Measurements from ENCODE around the gene THEMIS2. TPM values are rescaled to one million over a fixed set of nuclear protein-coding genes. Genes with fewer than 3 reads are reported as not detected.

THEMIS2 gene
- total RNA-seq, 1 donor from 2014 or later, result 6.3 TPM

DNA sequence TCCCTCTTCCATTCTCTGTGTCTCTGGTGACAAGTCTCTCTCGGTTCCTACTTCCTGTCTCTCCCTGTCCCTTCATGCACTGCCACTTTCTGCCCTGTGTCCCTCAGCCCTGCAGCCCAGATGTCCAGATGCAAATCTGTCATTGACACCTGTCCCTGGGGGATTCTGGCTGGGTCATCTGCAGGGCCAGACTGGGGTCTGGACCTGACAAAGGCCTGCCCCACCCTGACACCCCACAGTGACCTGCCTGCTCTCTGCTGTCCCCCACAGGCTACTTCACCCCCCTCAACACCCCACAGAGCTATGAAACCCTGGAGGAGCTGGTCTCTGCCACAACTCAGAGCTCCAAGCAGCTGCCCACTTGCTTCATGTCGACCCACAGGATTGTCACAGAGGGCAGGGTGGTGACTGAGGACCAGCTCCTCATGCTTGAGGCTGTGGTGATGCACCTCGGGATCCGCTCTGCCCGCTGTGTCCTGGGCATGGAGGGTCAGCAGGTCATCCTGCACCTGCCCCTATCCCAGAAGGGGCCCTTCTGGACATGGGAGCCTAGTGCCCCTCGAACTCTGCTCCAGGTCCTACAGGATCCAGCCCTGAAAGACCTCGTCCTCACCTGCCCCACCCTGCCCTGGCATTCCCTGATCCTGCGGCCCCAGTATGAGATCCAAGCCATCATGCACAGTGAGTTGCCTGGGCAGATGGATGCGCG is 7.2 kb downstream of the THEMIS2 start:
- ATAC-seq (no peak), DNase-seq (ENCODE audit: missing footprints) (no peak)
- intact Hi-C loops (cut with DNase I), result no loop called here

DNA sequence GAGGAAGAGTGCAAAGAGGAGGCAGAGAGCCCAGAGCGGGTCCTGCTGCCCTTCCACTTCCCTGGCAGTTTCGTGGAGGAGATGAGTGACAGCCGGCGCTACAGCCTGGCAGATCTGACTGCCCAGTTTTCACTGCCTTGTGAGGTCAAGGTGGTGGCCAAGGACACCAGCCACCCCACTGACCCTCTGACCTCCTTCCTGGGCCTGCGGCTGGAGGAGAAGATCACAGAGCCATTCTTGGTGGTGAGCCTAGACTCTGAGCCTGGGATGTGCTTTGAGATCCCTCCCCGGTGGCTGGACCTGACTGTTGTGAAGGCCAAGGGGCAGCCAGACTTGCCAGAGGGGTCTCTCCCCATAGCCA is 10.2 kb downstream of the THEMIS2 start:
- DNase-seq (ENCODE audit: missing footprints), result no peak
- intact Hi-C loops (cut with DNase I), result no loop called here
- ATAC-seq, result no peak

DNA sequence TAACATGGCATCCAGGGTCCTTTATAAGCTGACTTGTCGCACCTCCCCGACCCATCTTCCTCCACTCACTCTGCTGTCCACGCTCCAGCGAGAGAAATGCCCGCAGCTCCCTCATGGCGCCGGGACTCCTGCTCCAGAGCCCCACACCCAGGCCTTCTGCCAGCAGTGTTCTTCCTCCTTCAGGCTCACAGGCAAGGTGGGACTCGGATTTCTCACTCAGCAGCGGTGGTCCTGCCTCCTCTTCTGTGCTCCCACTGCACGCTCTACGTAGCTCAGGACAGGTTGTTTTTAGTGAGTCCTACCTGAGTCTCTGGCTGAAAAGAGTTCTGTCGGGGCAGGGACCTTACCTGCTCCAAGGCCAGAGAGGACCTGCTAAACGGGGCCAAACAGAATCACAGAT is 11.2 kb downstream of the THEMIS2 start:
- DNase-seq (ENCODE audit: missing footprints) (no peak), ATAC-seq (no peak)
- intact Hi-C loops (cut with DNase I), result no loop called here

DNA sequence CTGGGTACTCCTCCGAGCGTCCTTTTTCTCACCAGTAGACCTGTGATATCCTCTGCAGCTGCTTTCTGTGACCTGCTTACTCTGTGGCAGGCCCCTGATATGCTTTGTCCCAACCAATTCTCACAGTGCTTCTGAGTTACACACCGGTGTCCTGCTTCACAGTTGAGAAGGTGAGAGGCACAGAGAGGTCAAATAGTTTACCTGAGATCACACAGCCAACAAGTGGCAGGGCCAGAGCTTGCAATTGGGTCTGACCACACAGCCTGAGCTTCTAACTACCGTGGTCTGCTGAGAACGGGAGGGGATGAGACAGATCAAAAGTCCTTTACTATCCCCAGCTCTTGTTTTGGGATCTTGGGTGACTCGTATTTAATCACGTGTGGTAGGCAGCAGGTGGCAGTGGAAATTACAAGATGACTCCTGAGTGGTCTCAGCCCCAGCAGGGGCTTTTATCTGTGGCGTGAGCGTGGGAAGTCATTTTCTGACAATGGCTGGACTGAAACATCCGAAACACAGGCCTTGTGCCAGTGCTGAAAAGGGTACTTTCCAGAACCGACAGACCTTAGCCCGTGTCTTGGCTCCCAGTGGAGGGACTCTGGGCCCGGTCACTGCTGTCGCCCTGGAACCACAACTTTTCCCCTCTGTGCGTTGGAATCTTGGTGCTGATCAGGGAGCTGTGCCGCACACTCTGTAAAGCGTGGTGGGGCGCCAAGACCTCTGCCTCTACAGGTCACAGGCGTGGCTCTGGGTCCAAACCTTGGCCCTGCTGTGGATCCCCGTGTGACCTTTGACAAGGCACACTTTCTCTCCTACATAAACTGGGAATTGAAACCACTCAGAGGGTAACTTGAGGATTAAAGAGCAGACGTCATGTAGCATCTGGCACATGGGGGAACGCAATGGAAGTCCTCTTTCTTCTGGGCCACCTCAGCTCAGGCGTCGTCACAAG is 11.9 kb downstream of the THEMIS2 start:
- intact Hi-C loops (cut with DNase I), result no loop called here
- ATAC-seq, result peak; percentile 22
- no peak for DNase-seq (ENCODE audit: missing footprints)

DNA sequence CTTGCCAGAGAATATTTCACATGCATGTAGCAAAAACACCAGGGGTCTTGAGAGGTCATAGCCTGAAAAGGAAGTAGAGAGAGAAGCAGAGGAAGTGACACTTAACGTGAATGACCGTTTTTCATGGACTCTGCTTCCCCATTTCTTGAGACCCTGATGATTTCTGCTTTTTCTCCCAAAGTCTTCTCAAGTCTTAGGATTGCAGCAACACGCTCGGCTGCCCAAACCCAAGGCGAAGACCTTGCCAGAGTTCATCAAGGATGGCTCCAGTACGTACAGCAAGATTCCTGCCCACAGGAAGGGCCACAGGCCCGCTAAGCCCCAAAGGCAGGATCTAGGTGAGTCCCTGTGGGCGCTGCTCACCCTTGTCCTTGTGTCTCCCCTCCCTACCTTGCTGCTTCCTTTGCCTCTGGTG is 12.8 kb downstream of the THEMIS2 start:
- ATAC-seq, result peak; percentile 47
- peak; percentile 74 for DNase-seq (ENCODE audit: missing footprints)
- intact Hi-C loops (cut with DNase I), result no loop called here

DNA sequence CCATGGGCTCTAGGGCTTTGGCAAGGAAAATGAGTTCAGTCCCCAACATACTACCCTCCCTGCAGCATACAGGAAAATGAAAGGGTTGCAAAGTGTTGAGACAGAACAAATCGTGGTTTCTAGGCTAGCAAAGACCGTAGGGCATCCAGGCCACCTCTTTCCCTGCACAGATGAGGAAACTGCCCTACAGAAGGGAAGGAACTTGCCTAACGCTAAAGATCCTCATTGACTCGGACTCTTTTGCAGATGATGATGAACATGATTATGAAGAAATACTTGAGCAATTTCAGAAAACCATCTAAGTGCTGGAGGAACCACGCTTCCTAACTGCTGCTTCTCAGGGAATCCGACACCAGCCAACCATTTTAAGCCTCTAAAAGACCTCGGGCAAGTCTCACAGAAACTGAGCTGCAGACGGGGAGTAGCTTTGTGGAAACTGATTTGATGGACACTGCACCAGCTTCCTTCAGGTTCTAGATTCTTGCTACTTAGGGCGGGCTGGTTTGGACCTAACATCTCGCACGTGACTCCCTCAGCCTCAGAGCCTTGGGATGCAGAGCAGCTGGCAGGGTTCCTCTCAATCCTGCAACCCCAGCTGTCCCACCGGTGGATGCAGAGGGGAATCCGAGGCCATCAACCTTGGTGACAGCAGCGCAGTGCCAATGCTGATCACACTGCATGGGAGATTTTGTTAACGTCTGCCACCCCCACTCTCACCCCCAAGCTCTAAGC is 13.4 kb downstream of the THEMIS2 start:
- intact Hi-C loops (cut with DNase I), result no loop called here
- ATAC-seq (peak; percentile 59), DNase-seq (ENCODE audit: missing footprints) (no peak)

DNA sequence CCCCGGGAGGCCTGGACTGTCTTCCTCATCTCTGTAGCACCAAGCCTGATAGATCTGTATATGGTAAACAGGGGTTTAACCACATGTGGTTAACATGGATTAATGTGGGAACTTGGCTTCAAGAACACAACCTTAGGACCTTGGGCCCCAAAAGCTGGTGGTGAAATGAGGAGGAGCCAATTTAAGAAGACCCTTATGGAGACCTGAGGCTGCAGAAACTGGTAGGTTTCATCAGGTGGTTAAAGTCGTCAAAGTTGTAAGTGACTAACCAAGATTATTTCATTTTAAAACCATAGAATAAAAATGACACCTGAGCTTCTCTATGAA is 14.0 kb downstream of the THEMIS2 start:
- DNase-seq (ENCODE audit: missing footprints), result no peak
- intact Hi-C loops (cut with DNase I), result no loop called here
- ATAC-seq, result no peak

DNA sequence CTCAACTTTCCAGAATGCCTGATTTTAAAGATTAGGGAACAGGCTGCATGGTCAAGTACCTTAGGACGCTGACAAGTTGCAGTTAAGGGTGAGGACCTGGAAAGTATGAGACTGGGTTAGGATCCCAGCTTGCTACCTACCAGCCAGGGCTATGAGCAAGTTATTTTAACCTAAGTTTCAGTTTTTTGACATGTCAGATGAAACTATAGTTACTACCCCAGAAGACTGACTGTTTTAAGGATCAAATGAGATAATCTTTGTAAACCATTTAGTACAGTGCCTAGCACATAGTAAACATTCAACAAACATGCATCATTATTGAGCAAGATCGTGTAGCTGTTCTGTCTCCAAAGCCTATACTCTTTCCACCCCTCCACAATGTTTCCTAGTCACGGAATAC is 14.4 kb downstream of the THEMIS2 start:
- intact Hi-C loops (cut with DNase I), result no loop called here
- DNase-seq (ENCODE audit: missing footprints), result no peak
- ATAC-seq, result no peak

DNA sequence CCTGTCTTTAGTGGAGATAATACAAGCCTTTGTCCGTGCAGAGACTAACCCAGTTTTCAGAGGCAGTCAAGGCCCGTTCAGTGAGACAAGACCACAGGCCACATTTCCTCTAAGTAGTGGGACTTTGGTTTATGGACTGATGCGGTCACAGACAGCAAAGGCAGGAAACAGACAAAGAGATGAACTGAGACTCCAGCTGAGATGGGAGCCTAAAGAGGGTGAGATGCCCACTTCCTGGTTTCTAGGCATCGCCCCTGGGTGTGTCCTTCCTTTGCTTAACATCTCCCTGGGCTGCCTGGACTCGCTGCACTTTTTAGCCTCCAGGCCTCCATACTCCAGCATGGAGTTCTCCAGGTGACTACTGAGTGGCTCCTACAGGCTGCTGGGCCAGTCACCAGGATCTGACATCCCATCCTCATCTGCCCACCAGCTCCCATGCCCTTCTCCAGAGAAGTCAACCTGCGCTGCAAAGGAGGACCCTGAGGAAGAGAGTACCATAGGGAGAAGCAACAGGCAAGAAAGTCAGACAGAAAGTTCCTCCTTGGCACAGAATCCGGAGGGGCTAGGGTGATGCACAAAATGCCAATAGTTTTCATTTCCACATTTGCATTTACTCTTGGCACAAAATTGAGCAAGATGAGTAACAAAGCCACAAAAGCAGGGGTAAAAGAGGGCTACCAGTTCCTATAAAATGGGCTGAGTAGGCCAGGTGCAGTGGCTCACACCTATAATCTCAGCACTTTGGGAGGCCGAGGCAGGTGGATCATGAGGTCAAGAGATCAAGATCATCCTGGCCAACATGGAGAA is 15.1 kb downstream of the THEMIS2 start:
- intact Hi-C loops (cut with DNase I), result no loop called here
- no peak for DNase-seq (ENCODE audit: missing footprints)
- no peak for ATAC-seq

DNA sequence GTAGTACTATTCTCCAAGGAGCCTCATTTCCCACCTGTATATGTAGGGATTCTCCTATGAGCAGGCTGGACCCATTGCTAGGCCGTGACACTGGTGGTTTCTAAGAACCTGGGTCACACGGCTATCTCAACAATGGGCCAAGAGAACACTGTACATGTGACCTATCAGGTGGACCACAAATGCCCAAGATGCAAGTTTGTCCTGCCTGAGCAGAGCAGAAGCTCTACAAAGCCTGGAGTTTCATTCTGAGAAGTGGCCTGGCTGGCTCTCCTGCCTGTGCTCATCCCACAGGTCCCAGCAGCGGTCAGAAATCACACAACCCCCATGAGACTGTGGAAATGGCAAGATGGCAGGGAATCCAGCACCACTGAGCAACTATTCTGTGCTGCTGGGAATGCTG is 17.2 kb downstream of the THEMIS2 start:
- ATAC-seq (no peak), DNase-seq (ENCODE audit: missing footprints) (no peak)
- intact Hi-C loops (cut with DNase I), result no loop called here

DNA sequence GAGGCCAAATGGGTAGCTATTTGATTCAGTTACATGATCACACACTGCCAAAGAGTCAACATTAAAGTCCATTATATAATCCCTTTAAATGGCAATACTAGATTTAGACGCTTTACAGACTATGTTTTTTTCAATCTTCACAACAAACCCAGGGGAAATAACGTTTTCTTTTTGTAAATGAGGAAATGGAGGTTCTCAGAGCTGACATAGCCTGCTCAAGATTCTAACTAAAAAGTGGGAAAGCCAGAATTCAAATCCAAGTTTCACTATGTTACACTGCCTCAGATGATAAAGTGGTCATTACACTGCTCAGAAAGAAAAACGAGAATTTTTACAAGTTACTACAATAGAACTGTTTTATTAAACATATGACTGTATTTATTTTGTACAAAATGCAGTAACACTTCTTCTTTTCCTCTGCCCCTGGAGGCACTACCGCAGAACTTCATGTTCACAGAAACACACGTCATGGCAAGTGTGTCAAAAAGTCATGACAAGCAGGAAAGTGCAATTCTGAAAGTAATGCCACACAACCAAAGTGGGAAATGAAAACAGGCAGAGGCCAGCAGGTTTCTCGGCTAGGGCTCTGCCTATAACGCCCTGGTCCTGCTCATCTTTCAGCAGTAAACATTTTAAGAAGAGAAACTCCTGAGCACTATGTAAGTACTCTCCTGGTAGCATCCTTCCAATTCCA is 19.0 kb downstream of the THEMIS2 start:
- peak; percentile 45 for ATAC-seq
- DNase-seq (ENCODE audit: missing footprints), result no peak
- intact Hi-C loops (cut with DNase I), result no loop called here

DNA sequence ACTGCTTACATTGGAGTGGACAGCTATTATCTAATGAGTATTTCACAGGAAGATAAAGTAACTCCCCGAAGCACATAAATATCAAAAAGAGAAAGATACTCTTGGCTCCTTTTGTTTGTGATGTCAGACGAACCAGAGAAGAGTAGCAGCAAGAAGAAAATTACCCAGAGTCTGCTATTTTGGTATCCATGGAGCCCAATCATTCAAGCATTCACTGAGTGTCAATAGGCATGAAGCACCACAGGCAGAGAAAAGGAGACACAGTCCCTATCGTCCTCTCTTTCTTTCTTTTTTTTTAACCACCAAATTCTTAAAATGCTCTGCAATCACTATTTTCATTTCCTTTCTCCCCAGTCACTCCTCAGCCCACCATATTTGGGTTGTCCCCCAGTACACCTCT is 22.2 kb downstream of the THEMIS2 start:
- ATAC-seq (no peak), DNase-seq (ENCODE audit: missing footprints) (no peak)
- intact Hi-C loops (cut with DNase I), result no loop called here

DNA sequence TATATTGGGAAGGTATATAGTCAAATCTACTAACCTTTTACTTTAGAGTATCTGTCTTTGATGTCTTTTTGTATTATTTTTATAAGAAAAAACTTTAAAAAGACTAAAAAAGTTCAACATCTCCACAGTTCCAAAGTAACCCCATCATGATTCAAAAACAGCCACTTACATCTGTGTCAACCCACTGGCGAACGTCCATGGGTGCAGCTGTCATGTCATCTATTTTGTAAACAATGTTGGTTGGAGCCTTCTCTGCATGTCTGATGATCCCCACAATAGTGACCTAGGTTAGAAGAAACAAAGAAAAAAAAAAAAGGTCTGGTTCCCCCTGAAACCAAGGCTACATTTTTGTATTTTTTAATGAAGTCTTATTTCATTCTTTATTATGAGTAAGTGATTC is 34.4 kb downstream of the THEMIS2 start:
- intact Hi-C loops (cut with DNase I), result no loop called here
- no peak for ATAC-seq
- DNase-seq (ENCODE audit: missing footprints), result no peak

DNA sequence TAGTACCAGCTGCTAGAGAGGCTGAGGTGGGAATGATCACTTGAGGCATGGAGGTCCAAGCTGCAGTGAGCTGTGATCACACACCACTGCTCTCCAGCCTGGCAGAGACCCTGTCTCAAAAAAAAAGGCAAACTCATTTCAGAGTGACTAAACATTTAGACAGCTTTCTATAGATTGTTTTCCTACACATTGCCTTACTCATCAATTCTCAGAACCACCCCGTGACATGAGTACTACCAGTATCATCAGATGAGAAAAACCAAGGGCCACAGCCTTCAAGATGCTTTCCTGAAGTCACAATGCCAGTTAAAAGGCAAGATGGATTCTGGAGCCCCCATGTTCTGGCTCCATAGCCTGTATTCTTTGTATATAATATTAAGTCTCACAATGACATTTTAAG is 40.1 kb downstream of the THEMIS2 start:
- ATAC-seq (no peak), DNase-seq (ENCODE audit: missing footprints) (no peak)
- intact Hi-C loops (cut with DNase I), result no loop called here

DNA sequence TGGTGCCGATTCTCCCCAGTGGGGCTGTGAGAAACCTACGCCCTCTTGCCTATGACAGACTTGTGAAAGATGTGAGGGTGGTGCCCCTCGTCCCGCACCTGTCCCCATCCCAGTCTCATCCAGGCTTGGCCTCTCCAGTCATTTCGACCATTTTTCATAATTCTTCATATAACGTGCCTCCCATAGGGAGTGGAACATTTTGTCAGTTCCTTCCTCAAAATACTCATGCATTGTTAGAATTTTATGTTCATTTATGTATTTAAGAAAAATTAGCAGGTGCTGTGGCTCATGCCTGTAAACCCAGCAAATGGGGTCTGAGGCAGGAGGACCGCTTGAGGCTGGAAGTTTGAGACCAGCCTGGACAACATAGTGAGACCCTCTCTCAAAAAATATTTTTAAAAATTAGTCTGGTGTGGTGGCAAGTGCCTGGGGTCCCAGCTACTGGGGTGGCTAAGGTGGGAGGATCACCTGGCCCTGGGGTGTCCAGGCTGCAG is 42.8 kb downstream of the THEMIS2 start:
- DNase-seq (ENCODE audit: missing footprints) (no peak), ATAC-seq (no peak)
- intact Hi-C loops (cut with DNase I), result no loop called here

DNA sequence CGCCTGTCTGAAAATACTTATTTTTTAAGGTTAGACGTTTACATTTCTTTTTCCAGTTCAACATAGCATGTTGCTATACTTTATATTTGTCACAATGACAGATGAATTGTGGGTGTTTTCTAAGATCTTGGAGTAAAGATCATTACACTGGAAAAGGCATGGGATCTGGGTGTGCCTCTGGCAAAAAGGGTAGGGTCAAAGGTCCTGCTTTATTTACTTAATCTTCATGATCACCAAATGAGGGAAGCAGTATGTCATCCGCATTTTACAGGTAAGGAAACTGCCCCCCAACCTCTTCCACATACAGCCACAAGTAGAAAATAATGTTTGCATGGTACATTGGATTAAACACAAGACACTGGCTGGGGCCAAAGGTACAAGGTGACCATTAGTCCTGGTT is 49.9 kb downstream of the THEMIS2 start:
- intact Hi-C loops (cut with DNase I), result no loop called here
- DNase-seq (ENCODE audit: missing footprints), result no peak
- ATAC-seq, result no peak

DNA sequence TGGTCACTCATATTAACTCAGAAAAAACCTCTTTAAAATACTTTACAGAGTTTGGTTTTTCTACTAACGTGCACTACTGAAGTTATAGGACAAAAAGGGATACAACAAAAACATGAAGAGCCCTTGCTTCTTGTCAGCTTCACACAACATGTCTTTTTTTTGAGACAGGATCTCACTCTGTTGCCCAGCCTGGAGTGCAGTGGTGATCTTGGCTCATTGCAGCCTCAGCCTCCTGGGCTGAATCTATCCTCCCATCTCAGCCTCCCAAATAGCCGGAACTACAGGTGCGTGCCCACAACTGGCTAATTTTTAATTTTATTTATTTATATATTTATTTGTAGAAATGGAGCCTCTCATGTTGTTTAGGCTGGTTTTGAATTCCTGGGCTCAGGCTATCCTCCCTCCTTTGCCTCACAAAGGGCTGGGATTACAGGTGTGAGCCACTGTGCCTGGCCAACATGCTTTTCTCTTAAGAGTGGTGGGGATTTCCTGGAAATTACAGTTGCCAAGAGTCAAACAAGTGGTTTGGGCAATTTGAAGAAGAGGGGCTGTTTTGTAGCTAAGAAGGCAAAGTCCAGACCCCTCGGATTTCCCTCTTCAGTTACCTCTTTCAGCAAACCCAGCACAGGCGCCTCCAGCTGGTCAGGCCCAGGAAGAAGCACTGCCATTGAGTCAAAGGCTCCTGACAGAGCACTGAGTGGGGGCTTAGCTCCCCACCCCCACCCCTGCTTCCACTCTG is 56.0 kb downstream of the THEMIS2 start:
- no peak for DNase-seq (ENCODE audit: missing footprints)
- intact Hi-C loops (cut with DNase I), result no loop called here
- no peak for ATAC-seq

DNA sequence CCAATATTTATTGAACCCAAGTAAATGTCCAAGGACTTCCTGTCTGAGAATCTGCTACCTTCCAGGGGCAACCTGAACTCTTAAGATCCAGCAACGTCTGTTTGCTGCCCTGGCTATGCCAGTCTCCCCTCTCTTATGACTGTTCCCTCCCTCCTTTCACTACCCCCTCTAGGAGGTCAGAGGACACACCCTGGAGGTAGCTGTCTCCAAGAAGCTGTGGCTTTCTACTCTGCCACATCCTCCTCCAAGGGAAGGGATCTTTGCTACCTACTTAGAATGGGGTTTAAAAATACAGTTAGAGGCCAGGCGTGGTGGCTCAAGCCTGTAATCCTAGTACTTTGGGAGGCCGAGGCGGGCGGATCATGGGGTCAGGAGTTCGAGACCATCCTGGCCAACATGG is 58.8 kb downstream of the THEMIS2 start:
- intact Hi-C loops (cut with DNase I), result no loop called here
- DNase-seq (ENCODE audit: missing footprints) (no peak), ATAC-seq (no peak)
